Measurements from ENCODE around the gene FRMD6. TPM values are rescaled to one million over a fixed set of nuclear protein-coding genes. Genes with fewer than 3 reads are reported as not detected.

FRMD6 gene
- total RNA-seq, 1 experiment from 2014 or later, result 11.4 TPM

DNA sequence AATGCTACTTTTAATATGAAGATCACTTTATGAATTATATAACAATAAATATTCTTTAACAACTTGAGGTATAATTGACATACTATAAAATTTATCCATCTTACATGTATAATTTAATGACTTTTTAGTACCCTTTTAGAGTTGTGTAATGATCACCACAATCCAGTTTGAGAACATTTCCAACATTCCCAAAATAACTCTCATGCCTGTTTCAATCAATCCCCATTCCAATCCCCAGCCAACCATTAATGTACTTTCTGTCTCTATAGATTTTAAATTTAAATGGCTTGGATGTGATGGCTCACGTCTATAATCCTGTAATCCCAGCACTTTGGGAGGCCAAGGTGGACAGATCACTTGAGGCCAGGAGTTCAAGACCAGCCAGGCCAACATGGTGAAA, 23.5 kb upstream of the FRMD6 start:
- Histone ChIP-seq H3K27me3 (ENCODE audit: insufficient read depth, low read length) (no peaks in the 10 kb centered on the region), H3K4me1 (ENCODE audit: control insufficient read depth in 1 of 2, insufficient read depth in 2 of 2, low read length in 2 of 2) (peaks cover 1 to 2% of the 10 kb centered on the region in 2 experiments; a peak in 2 of 4 replicates), H3K9me2 (ENCODE audit: insufficient read depth) (no peaks in the 10 kb centered on the region), H3K4me3 (replicated peaks in 1 of 2; ENCODE audit: low read depth in 1 of 2, low read length in 2 of 2) (no peak overlapping the region), H3K36me3 (ENCODE audit: control insufficient read depth in 1 of 2, insufficient read depth in 2 of 2, low read length in 2 of 2) (no peaks in the 10 kb centered on the region), H4K20me1 (ENCODE audit: insufficient read depth) (no peaks in the 10 kb centered on the region), H3K79me2 (ENCODE audit: insufficient read depth, low read length) (no peaks in the 10 kb centered on the region), H2AFZ (ENCODE audit: low read depth, low read length, poor library complexity, severe bottlenecking) (no peak overlapping the region), H3K9ac (ENCODE audit: low read length) (no peak overlapping the region), H3K4me2 (ENCODE audit: low read length) (no peak overlapping the region), H3K9me3 (ENCODE audit: control insufficient read depth in 1 of 2, insufficient read depth in 1 of 2, low read depth in 1 of 2, low read length in 2 of 2) (no peaks in the 10 kb centered on the region), H3K27ac (ENCODE audit: low read depth, low read length) (no peak overlapping the region)
- intact Hi-C loops (cut with micrococcal nuclease), result no loop called here
- POLR2A ChIA-PET, result no interaction called here
- TF ChIP-seq JUND (IDR thresholded peaks at IDR 0.05) (no peak), RAD21 (IDR thresholded peaks at IDR 0.05; ENCODE audit: low read depth) (no peak), EZH2 (IDR thresholded peaks at IDR 0.05) (no peak)
- TF ChIP-seq, protein P1, sequence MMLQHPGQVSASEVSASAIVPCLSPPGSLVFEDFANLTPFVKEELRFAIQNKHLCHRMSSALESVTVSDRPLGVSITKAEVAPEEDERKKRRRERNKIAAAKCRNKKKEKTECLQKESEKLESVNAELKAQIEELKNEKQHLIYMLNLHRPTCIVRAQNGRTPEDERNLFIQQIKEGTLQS (IDR thresholded peaks at IDR 0.05), result no peak
- CTCF ChIA-PET, result no interaction called here
- ATAC-seq (no peak), DNase-seq (ENCODE audit: low read depth, low spot score) (no peak)
- no TSS peak for BruUV-seq (replicated peaks)
- RAD21 ChIA-PET (ENCODE audit: low non-redundant PET in 1 of 2, low total read pairs in 2 of 2, uncharacterized antibody in 2 of 2, unreplicated experiment in 2 of 2), result no interaction called here

- ChIA-PET CTCF (no interaction called here), RAD21 (ENCODE audit: low non-redundant PET in 1 of 2, low total read pairs in 2 of 2, uncharacterized antibody in 2 of 2, unreplicated experiment in 2 of 2) (no interaction called here), POLR2A (no interaction called here)
- DNase-seq (ENCODE audit: low read depth, low spot score) (no peak), ATAC-seq (no peak)
- no peak overlapping the region for H3K4me3 ChIP-seq (replicated peaks in 1 of 2; ENCODE audit: low read depth in 1 of 2, low read length in 2 of 2)
- no peaks in the 10 kb centered on the region for H3K27me3 ChIP-seq (ENCODE audit: insufficient read depth, low read length)
- BruUV-seq (replicated peaks), result no TSS peak
- no peaks in the 10 kb centered on the region for H4K20me1 ChIP-seq (ENCODE audit: insufficient read depth)
- H3K27ac ChIP-seq (ENCODE audit: low read depth, low read length), result no peak overlapping the region
- intact Hi-C loops (cut with micrococcal nuclease), result no loop called here
- no peaks in the 10 kb centered on the region for H3K79me2 ChIP-seq (ENCODE audit: insufficient read depth, low read length)
- no peak overlapping the region for H3K4me2 ChIP-seq (ENCODE audit: low read length)
- H3K9me2 ChIP-seq (ENCODE audit: insufficient read depth), result no peaks in the 10 kb centered on the region
- no peaks in the 10 kb centered on the region for H3K9me3 ChIP-seq (ENCODE audit: control insufficient read depth in 1 of 2, insufficient read depth in 1 of 2, low read depth in 1 of 2, low read length in 2 of 2)
- no peak overlapping the region for H3K9ac ChIP-seq (ENCODE audit: low read length)
- no peaks in the 10 kb centered on the region for H3K36me3 ChIP-seq (ENCODE audit: control insufficient read depth in 1 of 2, insufficient read depth in 2 of 2, low read length in 2 of 2)
- no peak overlapping the region for H2AFZ ChIP-seq (ENCODE audit: low read depth, low read length, poor library complexity, severe bottlenecking)
- H3K4me1 ChIP-seq (ENCODE audit: control insufficient read depth in 1 of 2, insufficient read depth in 2 of 2, low read length in 2 of 2), result peaks cover 4% of the 10 kb centered on the region in 2 experiments; a peak in 2 of 4 replicates
- TF ChIP-seq REST (IDR thresholded peaks at IDR 0.05; ENCODE audit: low read depth) (no peak), POLR2A (IDR thresholded peaks at IDR 0.05; ENCODE audit: borderline replicate concordance, extremely low read depth, insufficient read depth, insufficient read length) (no peak), CTCF (IDR thresholded peaks at IDR 0.05 in 2 of 3, conservative IDR thresholded peaks at IDR 0.05 in 1 of 3; ENCODE audit: borderline replicate concordance in 1 of 3, insufficient read depth in 1 of 3, low read depth in 2 of 3, low read length in 2 of 3) (no peak), ZFX (IDR thresholded peaks at IDR 0.05) (no peak), SP1 (IDR thresholded peaks at IDR 0.05; ENCODE audit: low read depth) (no peak), CEBPB (IDR thresholded peaks at IDR 0.05; ENCODE audit: low read depth) (no peak), SRF (IDR thresholded peaks at IDR 0.05; ENCODE audit: low read depth) (no peak), CBX3 (IDR thresholded peaks at IDR 0.05; ENCODE audit: low read depth) (no peak), EZH2 (IDR thresholded peaks at IDR 0.05) (no peak), EGR1 (IDR thresholded peaks at IDR 0.05; ENCODE audit: low read depth) (no peak), ZNF274 (IDR thresholded peaks at IDR 0.05; ENCODE audit: low read depth, low read length) (no peak)
- TF ChIP-seq, protein P1 (IDR thresholded peaks at IDR 0.05), result no peak
Observed at GRCh38 chr14:51630987-51631386, 20.7 kb upstream of the FRMD6 start.

All from HCT116 (cell line).